ENCODE results near the gene SEC63. TPM values are rescaled to one million over a fixed set of nuclear protein-coding genes. Genes with fewer than 3 reads are reported as not detected.
A peak's percentile ranks its signal among the peaks of the same experiment; 100 is the strongest.

SEC63 gene
- total and polyA plus RNA-seq, 2 of the 4 experiments (the other 2 are of a cell fraction): 8.6 to 22.4 TPM

GRCh38 chr6:107871976-107872375 is 86.0 kb downstream of the SEC63 start:
- H4K5ac ChIP-seq (ENCODE audit: low read depth, low read length): no peak overlapping the region
- H3K14ac ChIP-seq (replicated peaks; ENCODE audit: low read depth, low read length): no peak overlapping the region
- H3K4ac ChIP-seq (ENCODE audit: low read depth, low read length): no peak overlapping the region
- in situ Hi-C loops (cut with MboI; ENCODE audit: low sequenced_read_pairs) (no loop called here), dilution Hi-C loops (cut with HindIII; ENCODE audit: low sequenced_read_pairs, unreplicated experiment) (no loop called here), intact Hi-C loops (cut with micrococcal nuclease) (no loop called here)
- H4K91ac ChIP-seq (ENCODE audit: insufficient read depth, low read depth, low read length): no peak overlapping the region
- peaks cover 0 to 15% of the 10 kb centered on the region in 2 experiments; a peak in 3 of 4 replicates for H3K79me1 ChIP-seq (ENCODE audit: low read depth in 1 of 2, low read length in 2 of 2)
- no CpG with 5 or more reads among the region's 2 CpGs for WGBS, 2 experiments (ENCODE audit: extremely low coverage in 2 of 2, insufficient read length in 1 of 2)
- H3K4me1 ChIP-seq (ENCODE audit: control insufficient read depth, insufficient read depth, low read length): peaks cover 3% of the 10 kb centered on the region; the same call in 1 of the 2 replicates
- no peak overlapping the region for H3K18ac ChIP-seq (ENCODE audit: low read depth, low read length)
- H3K9me1 ChIP-seq (ENCODE audit: insufficient read depth, low read length): peaks cover 8% of the 10 kb centered on the region; the same call in 1 of the 2 replicates
- no peak overlapping the region for H2AK5ac ChIP-seq (ENCODE audit: low read depth, low read length)
- no TSS peak for BruUV-seq (replicated peaks)
- H2AK9ac ChIP-seq (replicated peaks; ENCODE audit: low read depth, low read length, poor library complexity): no peak overlapping the region
- H4K20me1 ChIP-seq (ENCODE audit: insufficient read depth, low read length): peaks cover 5% of the 10 kb centered on the region
- H4K8ac ChIP-seq (ENCODE audit: low read depth in 2 of 2, low read length in 2 of 2): no peak overlapping the region
- TF ChIP-seq CEBPB (IDR thresholded peaks at IDR 0.05; ENCODE audit: low read depth, low read length) (peak; percentile 42; the same call in 1 of the 2 replicates), BHLHE40 (IDR thresholded peaks at IDR 0.05; ENCODE audit: low read depth, low read length) (no peak)
- peak; percentile 41 for DNase-seq
- H3K9ac ChIP-seq (ENCODE audit: low read depth, low read length): no peak overlapping the region
- H3K27ac ChIP-seq (ENCODE audit: insufficient read depth, low read length): no peak overlapping the region
- no peaks in the 10 kb centered on the region for H3K9me3 ChIP-seq (ENCODE audit: control insufficient read depth, insufficient read depth, low read length)
- no peak overlapping the region for H2AFZ ChIP-seq (replicated peaks; ENCODE audit: low read length, poor library complexity)
- H3K56ac ChIP-seq (ENCODE audit: extremely low read depth, insufficient read depth, low read length): no peak overlapping the region
- no peak overlapping the region for H2BK120ac ChIP-seq (ENCODE audit: low read depth, low read length)
- no peak overlapping the region for H3K4me3 ChIP-seq (ENCODE audit: insufficient read depth, low read depth, low read length)
- no peak overlapping the region for H2BK20ac ChIP-seq (ENCODE audit: low read depth, low read length)
- ChIA-PET CTCF (no interaction called here), POLR2A (ENCODE audit: unreplicated experiment) (no interaction called here)
- no peak for ATAC-seq (ENCODE audit: low read depth)
- H3K36me3 ChIP-seq (ENCODE audit: control insufficient read depth, insufficient read depth, low read length): peaks cover 13% of the 10 kb centered on the region
- no peaks in the 10 kb centered on the region for H3K27me3 ChIP-seq (ENCODE audit: control insufficient read depth, insufficient read depth, low read length)
- no peak overlapping the region for H3K23ac ChIP-seq (ENCODE audit: low read depth, low read length)
- H3K4me2 ChIP-seq (ENCODE audit: low read depth, low read length): no peak overlapping the region
- no peak overlapping the region for H2BK5ac ChIP-seq (ENCODE audit: low read depth, low read length, poor library complexity, severe bottlenecking)
- H2BK15ac ChIP-seq (ENCODE audit: low read depth, low read length): no peak overlapping the region
